A673 (cell line): ENCODE results near the gene TTLL11. TPM values are rescaled to one million over a fixed set of nuclear protein-coding genes. Genes with fewer than 3 reads are reported as not detected.

Experiments
- BruUV-seq: library from RNA; stranded (reverse); fragments of 400-500 nt; replicated peaks from 2 replicates; lab custom pipeline; 2021; lab: Mats Ljungman, UMichigan
- CTCF ChIA-PET: fragments of 300-600 bp; sonication (Branson Sonifier 250); formaldehyde crosslinking; loops from one replicate; lab custom pipeline; 2022; ENCODE audit warnings: antibody characterized with exemption; lab: Charles Lee
- POLR2A ChIA-PET: fragments of 300-600 bp; sonication (Branson Sonifier 250); formaldehyde crosslinking; loops from one replicate; lab custom pipeline; 2022; ENCODE audit warnings: antibody characterized with exemption; ENCODE audit not compliant: low non-redundant PET; lab: Charles Lee
- DNase-seq: peaks from one replicate; pipeline ENCODE4 v3.0.0-alpha.2; 2015; ENCODE audit warnings: low spot score
- H3K27ac ChIP-seq: fragments of 200-600 bp; sonication (generic); 2 replicates; pipeline ENCODE4 v1.5.1; 2016; ENCODE audit warnings: mixed run types, low read depth, mild to moderate bottlenecking, mixed read lengths, antibody characterized with exemption, low read length; ENCODE audit not compliant: poor library complexity, severe bottlenecking
- H3K27me3 ChIP-seq: fragments of 200-600 bp; sonication (generic); replicated peaks from 2 replicates; pipeline ENCODE4 v1.6.1; 2017; ENCODE audit warnings: mixed run types, low read depth, mild to moderate bottlenecking, mixed read lengths, antibody characterized with exemption, low read length; ENCODE audit not compliant: insufficient read depth, poor library complexity
- H3K36me3 ChIP-seq: fragments of 200-600 bp; sonication (generic); 2 replicates; pipeline ENCODE4 v1.6.1; 2016; ENCODE audit warnings: mixed run types, mild to moderate bottlenecking, mixed read lengths, antibody characterized with exemption, low read length; ENCODE audit not compliant: insufficient read depth, poor library complexity, severe bottlenecking
- H3K4me1 ChIP-seq: fragments of 200-600 bp; sonication (generic); 2 replicates; pipeline ENCODE4 v1.6.1; 2017; ENCODE audit warnings: mixed run types, mild to moderate bottlenecking, mixed read lengths, antibody characterized with exemption, low read length; ENCODE audit not compliant: insufficient read depth, poor library complexity, severe bottlenecking
- H3K4me3 ChIP-seq: fragments of 200-600 bp; sonication (generic); 2 replicates; pipeline ENCODE4 v1.5.1; 2016; ENCODE audit warnings: low read depth, mixed run types, mild to moderate bottlenecking, mixed read lengths, low read length; ENCODE audit not compliant: poor library complexity, severe bottlenecking
- H3K9me3 ChIP-seq: fragments of 200-600 bp; sonication (generic); 2 replicates; pipeline ENCODE4 v1.6.1; 2016; ENCODE audit warnings: mixed run types, low read depth, mild to moderate bottlenecking, mixed read lengths, antibody characterized with exemption, low read length; ENCODE audit not compliant: poor library complexity, severe bottlenecking
- EZH2 ChIP-seq: fragments of 200-600 bp; sonication (generic); IDR thresholded peaks from 2 replicates; pipeline ENCODE4 v1.6.1; 2017; ENCODE audit warnings: borderline replicate concordance, low read depth, mild to moderate bottlenecking, mixed read lengths, antibody characterized with exemption, low read length; ENCODE audit not compliant: poor library complexity, severe bottlenecking
- intact Hi-C: fragments of 100-400 bp; cut with micrococcal nuclease; formaldehyde crosslinking; loops from one replicate; pipeline ENCODE4 v1.10.0; 2022; ENCODE audit not compliant: unreplicated experiment
- total RNA-seq: library from RNA; stranded (reverse); gene quantifications from 2 replicates; pipeline ENCODE4 v1.2.3, GENCODE V29; 2021
- TF ChIP-seq, protein P1 (sequence below): fragments of 300-800, 200-600 bp; sonication (generic); conservative IDR thresholded peaks from 2 replicates; pipeline ENCODE4 v1.5.1; 2017; ENCODE audit warnings: low read depth, mild to moderate bottlenecking, antibody characterized with exemption, low read length, moderate library complexity, mixed read lengths

Gene TTLL11
- total RNA-seq, 1 experiment from 2014 or later: 3.0 TPM

- TF ChIP-seq, protein P1, sequence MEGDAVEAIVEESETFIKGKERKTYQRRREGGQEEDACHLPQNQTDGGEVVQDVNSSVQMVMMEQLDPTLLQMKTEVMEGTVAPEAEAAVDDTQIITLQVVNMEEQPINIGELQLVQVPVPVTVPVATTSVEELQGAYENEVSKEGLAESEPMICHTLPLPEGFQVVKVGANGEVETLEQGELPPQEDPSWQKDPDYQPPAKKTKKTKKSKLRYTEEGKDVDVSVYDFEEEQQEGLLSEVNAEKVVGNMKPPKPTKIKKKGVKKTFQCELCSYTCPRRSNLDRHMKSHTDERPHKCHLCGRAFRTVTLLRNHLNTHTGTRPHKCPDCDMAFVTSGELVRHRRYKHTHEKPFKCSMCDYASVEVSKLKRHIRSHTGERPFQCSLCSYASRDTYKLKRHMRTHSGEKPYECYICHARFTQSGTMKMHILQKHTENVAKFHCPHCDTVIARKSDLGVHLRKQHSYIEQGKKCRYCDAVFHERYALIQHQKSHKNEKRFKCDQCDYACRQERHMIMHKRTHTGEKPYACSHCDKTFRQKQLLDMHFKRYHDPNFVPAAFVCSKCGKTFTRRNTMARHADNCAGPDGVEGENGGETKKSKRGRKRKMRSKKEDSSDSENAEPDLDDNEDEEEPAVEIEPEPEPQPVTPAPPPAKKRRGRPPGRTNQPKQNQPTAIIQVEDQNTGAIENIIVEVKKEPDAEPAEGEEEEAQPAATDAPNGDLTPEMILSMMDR: peak; percentile 28; the same call in 1 of the 2 replicates
- no peak for TF ChIP-seq EZH2
- no peak overlapping the region for H3K27ac ChIP-seq
- no TSS peak for BruUV-seq
- no peaks in the 10 kb centered on the region for H3K36me3 ChIP-seq
- peak; percentile 21 for DNase-seq
- H3K27me3 ChIP-seq: no peaks in the 10 kb centered on the region
- H3K9me3 ChIP-seq: no peaks in the 10 kb centered on the region
- intact Hi-C loops: loop anchor here (5.0 kb wide), 1 partner anchor 153 kb away; no protein-coding TSS in a partner anchor
- ChIA-PET POLR2A (no interaction called here), CTCF (no interaction called here)
- no peak overlapping the region for H3K4me3 ChIP-seq
- H3K4me1 ChIP-seq: no peaks in the 10 kb centered on the region
Measured at GRCh38 chr9:121838746-121839669, 254.1 kb downstream of the TTLL11 start.

DNA sequence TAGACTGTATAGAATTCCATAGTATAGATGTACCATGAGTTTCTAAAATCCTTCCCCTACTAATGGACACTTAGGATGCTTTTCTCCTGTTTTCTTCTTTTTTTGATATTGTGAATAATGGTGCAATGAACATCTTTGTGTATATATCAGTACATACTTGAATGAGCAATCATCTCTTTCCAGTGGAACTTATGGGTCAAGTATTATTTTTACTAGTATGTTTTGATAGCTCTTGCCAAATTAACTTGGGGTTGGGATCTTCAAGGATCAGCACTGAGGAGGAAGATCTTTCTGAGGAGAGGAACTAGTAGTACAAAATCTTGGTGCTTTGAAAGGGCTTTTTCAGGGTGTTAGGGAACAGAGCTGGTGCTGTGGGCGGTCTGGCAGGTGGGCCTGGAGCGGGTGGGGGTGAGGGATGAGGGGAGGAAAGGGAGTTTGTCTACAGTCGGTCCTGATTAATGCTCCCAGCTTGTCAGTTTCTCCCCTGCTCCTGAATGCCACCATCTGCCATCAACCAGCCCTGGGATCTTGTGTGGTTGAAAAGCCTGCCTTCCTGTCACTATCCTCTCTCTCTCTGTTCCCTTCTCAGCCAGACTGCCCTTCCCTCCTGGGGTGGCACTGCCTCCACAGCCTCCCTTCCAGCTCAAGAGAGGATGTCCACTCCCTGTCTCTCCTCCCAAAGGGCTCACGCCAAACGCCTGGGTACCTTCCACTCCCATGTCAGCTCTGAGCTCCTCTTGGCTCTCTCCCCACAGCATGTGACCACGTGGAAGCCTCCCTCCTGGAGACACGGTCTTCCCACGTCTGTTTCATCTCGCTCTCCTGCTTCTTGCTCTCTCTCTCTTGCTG, 255.8 kb downstream of the TTLL11 start:
- no peaks in the 10 kb centered on the region for H3K4me1 ChIP-seq
- no peak overlapping the region for H3K4me3 ChIP-seq
- H3K27ac ChIP-seq: no peak overlapping the region
- H3K36me3 ChIP-seq: no peaks in the 10 kb centered on the region
- TF ChIP-seq, protein P1: no peak
- TF ChIP-seq EZH2: no peak
- intact Hi-C loops: loop anchor here (5.0 kb wide), 1 partner anchor 155 kb away; no protein-coding TSS in a partner anchor
- CTCF ChIA-PET: no interaction called here
- no peaks in the 10 kb centered on the region for H3K9me3 ChIP-seq
- BruUV-seq: no TSS peak
- DNase-seq: no peak
- POLR2A ChIA-PET: no interaction called here
- H3K27me3 ChIP-seq: no peaks in the 10 kb centered on the region

- no peak for DNase-seq
- no peaks in the 10 kb centered on the region for H3K27me3 ChIP-seq
- TF ChIP-seq, protein P1: no peak
- TF ChIP-seq EZH2: no peak
- no peak overlapping the region for H3K27ac ChIP-seq
- intact Hi-C loops: loop anchor here (5.0 kb wide), 1 partner anchor 156 kb away; no protein-coding TSS in a partner anchor
- no peaks in the 10 kb centered on the region for H3K9me3 ChIP-seq
- H3K4me1 ChIP-seq: no peaks in the 10 kb centered on the region
- ChIA-PET CTCF (no interaction called here), POLR2A (no interaction called here)
- no peak overlapping the region for H3K4me3 ChIP-seq
- BruUV-seq: no TSS peak
- no peaks in the 10 kb centered on the region for H3K36me3 ChIP-seq
Measured at GRCh38 chr9:121836366-121836885, 256.7 kb downstream of the TTLL11 start.
